SK-N-SH (cell line): ENCODE results near the gene RNU7-1.

Experiments used
- CTCF ChIP-seq: fragments of 200-600 bp; sonication (generic); IDR thresholded peaks from 2 replicates; pipeline ENCODE4 v1.6.1; 2017; ENCODE audit warnings: antibody characterized with exemption, mild to moderate bottlenecking, moderate library complexity
- FOXM1 ChIP-seq: IDR thresholded peaks from 2 replicates; pipeline ENCODE4 v1.4.0; 2012; ENCODE audit warnings: low read depth, mild to moderate bottlenecking

GRCh38 chr12:6978188-6978587, 34.6 kb downstream of the RNU7-1 start:
- TF ChIP-seq FOXM1 (no peak), CTCF (no peak)
